T-helper 2 cell (primary cell): Measurements from ENCODE around the gene VSIG8.
A peak's percentile ranks its signal among the peaks of the same experiment; 100 is the strongest.

Experiments used
- DNase-seq, 5 experiments: peaks; one replicate each; pipeline versions ENCODE4 v3.0.0 to v3.0.0-alpha.2; 2012 to 2022

The VSIG8 gene

DNA sequence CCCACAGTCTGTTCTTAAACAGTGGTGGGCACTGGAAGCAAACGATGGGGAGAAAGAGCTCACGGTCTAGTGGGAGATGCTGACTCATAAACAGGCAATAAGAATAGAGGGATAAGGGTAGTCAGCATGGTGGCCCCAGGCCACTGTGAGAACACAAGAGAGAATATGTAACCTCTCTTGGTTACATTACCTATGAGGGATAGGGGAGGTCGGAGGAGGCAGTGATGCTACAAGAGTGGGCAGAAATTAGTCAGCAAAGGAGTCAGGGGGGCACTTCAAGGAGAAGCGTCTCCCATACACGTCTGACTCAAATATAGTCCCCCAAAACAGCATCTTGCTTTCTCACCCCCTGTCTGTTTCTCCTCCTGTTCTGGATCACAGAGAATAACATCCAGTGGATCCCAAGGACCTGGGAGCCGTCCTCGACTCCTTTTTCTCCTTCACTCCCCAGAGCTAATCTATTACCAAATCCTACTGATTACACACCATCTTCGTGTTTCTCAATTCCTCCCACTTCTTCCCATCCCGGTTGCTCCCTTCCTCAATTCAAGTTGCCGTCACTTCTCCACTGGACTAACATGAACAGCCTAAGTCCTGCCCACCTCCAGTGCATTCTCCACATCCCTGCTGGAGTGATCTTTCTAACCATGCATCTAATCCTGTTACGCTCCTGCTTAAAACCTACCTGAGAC lies 33.7 kb downstream of the VSIG8 start:
- no peak for DNase-seq

DNA sequence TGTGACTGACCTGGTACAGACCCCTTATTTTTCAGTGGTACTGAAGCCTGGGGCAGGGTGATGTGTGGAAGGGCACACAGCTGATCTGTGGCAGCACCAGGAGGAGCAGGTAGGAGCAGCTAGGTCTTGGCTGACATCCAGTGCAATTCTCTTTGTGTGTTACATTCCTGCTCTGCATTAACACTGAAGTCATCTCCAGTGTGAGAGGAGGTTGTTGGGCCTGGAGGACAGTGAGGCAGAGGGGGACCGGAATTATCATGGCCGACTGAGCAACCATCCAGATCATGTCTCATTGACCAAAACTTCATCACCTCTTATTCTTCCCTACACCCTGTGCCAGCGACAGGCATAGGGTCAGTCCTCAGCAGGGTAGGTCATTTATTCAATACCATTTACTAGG lies 34.3 kb downstream of the VSIG8 start:
- no peak for DNase-seq

DNA sequence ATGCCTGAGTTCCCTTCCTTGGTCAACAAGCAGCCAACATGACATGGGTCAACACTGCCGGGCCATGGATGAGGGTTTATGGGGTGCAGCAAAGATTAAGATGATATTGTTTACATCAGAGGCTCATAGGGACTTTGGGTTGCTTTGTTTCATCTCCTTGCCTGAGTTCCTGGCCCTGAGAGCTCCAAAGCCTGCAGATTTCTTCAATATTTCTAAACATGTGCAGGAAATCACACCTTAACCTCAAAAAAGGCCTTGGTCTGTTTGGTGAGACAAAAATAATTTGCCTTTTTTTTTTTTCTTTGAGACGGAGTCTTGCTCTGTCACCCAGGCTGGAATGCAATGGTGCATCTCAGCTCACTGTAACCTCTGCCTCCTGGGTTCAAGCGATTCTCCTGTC lies 34.9 kb downstream of the VSIG8 start:
- peak in 2 of 5 experiments; percentile 53 to 60 for DNase-seq

DNA sequence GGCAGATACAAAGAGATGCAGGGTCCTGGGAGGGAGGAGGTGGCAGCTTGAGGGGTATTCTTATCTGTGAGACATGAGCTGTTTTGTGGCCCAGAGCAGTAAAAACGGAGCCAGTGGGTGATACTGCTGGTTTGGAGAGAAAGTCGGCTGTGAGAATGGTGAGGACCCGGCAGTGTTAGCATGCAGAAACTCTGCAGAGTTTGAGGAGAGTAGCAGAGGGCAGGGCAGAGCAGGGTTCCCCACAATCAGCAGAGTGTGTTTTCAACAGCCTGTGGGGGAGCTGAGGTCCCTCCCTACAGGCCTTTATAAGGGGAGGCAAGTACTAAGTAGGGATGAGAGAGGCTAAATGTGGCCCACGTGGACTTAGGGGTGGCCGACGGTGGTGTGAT lies 35.4 kb downstream of the VSIG8 start:
- no peak for DNase-seq

DNA sequence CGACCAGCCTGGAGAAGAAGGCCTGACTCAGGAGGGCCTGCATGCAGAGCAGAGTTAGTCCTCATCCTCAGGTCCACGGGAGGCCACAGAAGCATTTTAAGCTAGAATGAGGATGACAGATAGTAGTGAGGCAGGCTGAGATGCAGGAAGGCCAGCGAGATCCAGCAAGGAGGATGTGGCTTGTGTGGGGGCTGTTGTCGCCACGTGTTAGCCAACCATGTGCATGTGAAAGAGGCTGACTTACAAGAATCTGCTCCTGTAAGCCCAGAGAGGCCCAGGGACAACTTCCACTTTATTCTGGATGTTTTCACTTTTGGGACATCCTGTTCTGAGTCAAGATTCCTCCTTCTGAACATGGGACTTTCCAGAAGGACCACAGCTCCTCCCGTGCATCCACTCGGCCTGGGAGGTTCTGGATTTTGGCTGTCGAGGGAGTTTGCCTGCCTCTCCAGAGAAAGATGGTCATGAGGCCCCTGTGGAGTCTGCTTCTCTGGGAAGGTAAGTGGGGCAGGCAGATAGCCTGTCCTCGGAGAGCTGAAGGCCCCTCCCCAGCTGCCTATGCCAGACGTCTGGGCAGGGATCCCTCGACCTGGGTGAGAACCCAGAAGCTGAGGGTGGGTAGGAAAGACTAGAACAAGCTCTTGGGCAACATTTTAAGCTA lies 35.9 kb downstream of the VSIG8 start, which contains the start of gene SLAMF8:
TSS of gene SLAMF8 (plus strand) at position 433 of the 661 bp plus-strand sequence. CDS start at position 459, 26 bp downstream.
- peak in 2 of 5 experiments; percentile 71 to 89 for DNase-seq

DNA sequence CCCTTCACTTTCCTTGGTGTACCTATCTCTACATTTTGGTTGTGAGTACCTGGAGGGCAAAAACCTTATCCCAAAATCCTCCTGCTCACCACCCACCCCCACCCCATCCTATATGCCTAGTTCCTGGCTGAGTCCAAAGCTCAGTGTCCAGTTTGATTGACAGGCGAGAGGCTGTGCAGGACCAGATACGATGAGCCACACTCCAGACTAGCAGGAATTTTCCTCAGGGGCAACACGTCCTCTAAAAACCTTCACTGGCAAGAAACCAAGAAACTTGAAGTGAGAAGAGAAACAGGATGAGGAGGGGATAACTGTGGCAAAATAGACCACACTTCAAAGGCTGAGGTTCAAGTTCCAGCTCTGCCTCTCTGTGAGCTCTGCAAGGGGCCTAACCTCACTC lies 36.9 kb downstream of the VSIG8 start:
- peak in 1 of 5 experiments; percentile 11 for DNase-seq

DNA sequence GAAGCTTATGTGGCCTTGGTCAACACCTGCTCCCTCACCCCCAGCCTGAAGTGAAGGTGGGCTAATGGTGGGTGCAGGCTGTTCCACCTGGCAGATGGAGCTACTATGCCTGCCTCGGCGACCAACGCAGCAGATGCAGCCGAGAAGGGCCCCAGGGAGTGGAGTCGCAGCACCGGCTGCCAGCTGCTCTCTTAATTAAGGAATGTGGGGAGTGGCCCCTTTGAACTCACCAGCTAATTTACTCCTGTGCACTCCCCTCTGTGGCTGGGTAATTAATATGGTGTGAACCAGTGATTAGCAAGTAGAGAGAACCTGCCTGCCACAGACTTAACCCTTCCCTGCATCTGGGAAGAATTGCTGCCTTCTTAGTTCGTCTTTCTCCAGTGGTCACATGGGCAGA lies 39.1 kb downstream of the VSIG8 start:
- no peak for DNase-seq

DNA sequence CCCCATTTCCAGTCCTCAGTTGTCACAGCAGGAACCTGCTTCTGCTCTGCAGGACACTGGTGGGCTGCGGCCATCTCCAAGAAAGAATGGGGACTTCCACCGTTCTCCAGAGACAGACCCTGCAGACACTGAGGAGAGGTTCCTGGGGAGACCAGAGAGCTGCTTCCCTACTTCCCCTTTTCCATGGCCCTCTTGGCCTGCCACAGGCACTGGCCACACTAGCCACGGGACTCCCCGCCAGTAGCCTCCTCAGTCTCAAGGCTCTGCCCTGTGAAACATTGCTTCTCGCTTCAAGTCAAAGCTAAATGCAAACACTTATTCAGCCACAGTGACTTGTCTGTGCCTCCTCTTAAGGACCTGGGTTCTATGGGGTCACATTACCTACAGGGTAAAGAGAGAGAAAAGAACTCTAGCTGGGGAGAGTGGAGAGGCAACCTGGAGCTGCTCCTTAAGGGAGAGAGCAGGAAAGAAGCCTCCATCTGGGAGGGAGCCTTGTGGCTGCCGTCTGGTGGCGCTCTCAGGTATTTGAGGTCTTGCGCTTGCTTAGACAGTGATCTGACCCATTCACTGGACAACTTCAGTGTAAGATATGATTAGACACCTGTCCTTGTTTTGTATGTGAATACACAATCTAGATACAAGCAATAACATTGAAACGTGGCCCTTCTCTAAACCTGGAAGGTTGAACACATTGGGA lies 41.1 kb downstream of the VSIG8 start:
- DNase-seq, result no peak

DNA sequence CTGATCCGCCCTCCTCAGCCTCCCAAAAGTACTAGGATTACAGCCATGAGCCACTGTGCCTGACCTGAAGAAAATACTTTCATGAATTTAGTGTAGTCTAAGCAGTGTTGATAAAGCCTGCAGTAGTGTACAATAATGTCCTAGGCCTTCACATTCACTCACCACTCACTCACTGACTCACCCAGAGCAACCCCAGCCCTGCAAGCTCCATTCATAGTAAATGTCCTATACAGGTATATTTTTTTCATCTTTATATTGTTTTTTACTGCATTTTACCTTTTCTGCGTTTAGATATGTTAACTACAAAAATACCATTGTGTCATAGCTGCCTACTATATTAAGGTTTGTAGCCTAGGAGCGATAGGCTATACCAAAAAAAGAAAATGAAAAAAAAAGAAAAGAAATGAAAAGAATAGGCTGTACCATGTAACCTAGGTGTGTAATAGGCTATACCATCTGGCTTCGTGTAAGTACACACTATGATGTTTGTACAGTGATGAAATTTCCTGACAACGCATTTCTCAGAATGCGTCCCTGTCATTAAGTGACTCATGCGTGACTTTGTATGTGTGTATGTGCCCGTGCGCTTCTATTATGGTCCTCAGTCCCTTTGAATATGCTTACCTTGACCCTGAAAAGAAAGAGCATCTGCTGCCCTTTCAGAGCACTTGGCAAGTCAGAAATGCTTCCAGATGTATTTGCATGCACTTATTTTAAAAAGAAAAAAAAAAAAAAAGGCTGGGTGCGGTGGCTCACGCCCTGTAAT lies 45.0 kb downstream of the VSIG8 start:
- no peak for DNase-seq

DNA sequence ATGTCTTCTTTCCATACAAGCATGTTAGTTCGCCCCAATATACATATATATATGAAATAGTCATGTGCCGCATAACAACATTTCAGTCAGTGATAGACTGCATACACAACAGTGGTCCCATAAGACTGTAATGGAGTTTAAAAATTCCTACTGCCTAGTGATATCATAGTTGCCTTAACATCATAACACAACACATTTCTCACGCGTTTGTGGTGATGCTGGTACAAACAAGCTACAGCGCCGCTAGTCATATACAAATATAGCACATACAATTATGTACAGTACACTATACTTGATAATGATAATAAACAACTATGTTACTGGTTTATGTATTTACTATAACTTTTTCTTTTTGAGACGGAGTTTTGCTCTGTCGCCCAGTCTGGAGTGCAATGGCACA lies 46.5 kb downstream of the VSIG8 start:
- DNase-seq, result no peak

DNA sequence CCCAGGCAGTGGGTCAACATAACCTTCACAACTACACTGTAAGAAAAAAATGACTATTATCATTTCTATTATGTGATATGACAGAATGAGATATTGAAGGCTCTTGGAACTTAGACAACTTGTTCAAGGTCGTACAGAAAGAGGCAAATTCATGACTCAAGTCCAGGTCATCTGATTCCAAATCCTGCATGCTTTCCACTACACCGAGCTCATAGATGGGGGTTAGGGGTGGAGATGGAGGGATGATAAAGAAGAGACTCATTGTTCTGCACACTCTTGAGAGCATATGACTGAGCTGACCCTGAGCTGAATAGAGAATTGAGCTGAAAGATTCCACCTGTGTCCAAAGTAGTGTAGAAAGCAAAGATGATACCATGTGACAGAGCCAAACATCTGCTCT lies 57.5 kb downstream of the VSIG8 start:
- no peak for DNase-seq
